ENCODE measurements around the gene TLE5. TPM values are rescaled to one million over a fixed set of nuclear protein-coding genes. Genes with fewer than 3 reads are reported as not detected.

Gene TLE5
- total RNA-seq, 1 experiment from 2014 or later: 170 TPM

DNA sequence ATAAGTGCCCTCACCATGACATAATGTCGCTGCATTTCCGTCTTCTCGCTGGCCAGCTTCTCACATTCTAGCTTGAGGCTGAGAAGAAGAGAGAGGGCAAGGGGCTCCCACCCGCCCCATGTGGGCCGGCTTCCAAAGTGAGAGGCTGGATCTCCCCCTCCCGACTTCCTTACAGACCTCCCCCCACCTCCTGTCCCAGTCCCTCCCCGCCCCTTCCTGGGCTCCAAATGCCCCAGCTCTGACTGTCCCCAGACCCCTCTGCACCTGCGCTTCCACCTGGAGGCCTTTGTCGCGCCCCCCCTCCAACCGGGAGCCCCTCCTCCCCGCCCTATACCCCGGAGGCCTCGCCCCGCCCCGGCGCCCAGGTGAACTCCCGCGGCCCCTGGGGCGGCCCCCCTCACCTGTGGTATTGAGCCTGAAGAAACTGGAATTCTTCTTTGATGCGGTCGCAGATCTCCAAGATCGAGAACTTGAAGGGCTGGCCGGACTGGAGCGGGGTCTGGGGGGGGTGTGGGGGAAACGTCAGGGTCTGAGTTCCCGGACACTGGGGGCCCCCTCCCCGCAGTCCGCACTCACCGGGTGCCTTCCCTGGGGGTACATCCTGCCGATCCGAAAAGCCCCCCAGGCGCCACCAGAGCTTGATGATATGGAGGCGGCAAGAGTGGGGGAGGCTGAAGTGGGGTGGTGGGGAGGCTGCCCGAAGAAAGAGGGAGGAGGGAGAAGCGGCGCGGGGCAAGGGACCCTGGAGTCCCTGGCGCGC is 33.8 kb downstream of the TLE5 start:
- CTCF ChIA-PET: interaction anchor here (0.8 kb wide), 1 partner anchor 15 kb away, joined by 3 read pairs; no protein-coding TSS in a partner anchor
- no peaks in the 10 kb centered on the region for H3K36me3 Mint-ChIP-seq (ENCODE audit: insufficient read depth, unreplicated experiment)
- peak overlapping the region; percentile 30 for H3K4me3 Mint-ChIP-seq (ENCODE audit: low read depth, unreplicated experiment)
- peaks cover 20% of the 10 kb centered on the region for H3K4me1 Mint-ChIP-seq (ENCODE audit: low read depth, unreplicated experiment)
- no peak for DNase-seq
- H3K27ac Mint-ChIP-seq (ENCODE audit: unreplicated experiment): no peak overlapping the region
- peaks cover 53% of the 10 kb centered on the region for H3K27me3 Mint-ChIP-seq (ENCODE audit: unreplicated experiment)
- H3K9me3 Mint-ChIP-seq (ENCODE audit: low read depth, unreplicated experiment): no peaks in the 10 kb centered on the region
- intact Hi-C loops (cut with micrococcal nuclease; ENCODE audit: unreplicated experiment): no loop called here
- no TSS peak for BruUV-seq (replicated peaks)
- TF ChIP-seq, protein P1, sequence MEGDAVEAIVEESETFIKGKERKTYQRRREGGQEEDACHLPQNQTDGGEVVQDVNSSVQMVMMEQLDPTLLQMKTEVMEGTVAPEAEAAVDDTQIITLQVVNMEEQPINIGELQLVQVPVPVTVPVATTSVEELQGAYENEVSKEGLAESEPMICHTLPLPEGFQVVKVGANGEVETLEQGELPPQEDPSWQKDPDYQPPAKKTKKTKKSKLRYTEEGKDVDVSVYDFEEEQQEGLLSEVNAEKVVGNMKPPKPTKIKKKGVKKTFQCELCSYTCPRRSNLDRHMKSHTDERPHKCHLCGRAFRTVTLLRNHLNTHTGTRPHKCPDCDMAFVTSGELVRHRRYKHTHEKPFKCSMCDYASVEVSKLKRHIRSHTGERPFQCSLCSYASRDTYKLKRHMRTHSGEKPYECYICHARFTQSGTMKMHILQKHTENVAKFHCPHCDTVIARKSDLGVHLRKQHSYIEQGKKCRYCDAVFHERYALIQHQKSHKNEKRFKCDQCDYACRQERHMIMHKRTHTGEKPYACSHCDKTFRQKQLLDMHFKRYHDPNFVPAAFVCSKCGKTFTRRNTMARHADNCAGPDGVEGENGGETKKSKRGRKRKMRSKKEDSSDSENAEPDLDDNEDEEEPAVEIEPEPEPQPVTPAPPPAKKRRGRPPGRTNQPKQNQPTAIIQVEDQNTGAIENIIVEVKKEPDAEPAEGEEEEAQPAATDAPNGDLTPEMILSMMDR (IDR thresholded peaks at IDR 0.05; ENCODE audit: unreplicated experiment): no peak

DNA sequence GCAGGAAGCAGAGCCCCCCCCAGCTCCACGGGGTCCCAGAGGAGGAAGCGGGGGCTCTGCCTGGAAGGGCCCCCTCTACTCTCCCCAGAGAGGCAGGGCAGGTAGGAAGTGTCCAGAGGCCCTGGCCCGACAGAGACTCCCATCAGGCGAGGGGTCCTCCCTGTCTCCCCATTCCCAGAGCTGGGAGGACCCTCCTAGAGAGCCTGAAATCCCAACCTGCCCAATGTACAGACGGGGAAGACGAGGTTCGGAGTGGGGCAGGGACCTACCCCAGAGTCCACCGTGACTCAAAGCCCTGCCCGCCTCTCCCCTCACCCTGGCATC is 34.4 kb downstream of the TLE5 start:
- TF ChIP-seq, protein P1 (IDR thresholded peaks at IDR 0.05; ENCODE audit: unreplicated experiment): no peak
- intact Hi-C loops (cut with micrococcal nuclease; ENCODE audit: unreplicated experiment): no loop called here
- no TSS peak for BruUV-seq (replicated peaks)
- Mint-ChIP-seq H3K4me3 (ENCODE audit: low read depth, unreplicated experiment) (no peak overlapping the region), H3K4me1 (ENCODE audit: low read depth, unreplicated experiment) (peaks cover 20% of the 10 kb centered on the region), H3K36me3 (ENCODE audit: insufficient read depth, unreplicated experiment) (no peaks in the 10 kb centered on the region), H3K9me3 (ENCODE audit: low read depth, unreplicated experiment) (no peaks in the 10 kb centered on the region), H3K27me3 (ENCODE audit: unreplicated experiment) (peaks cover 48% of the 10 kb centered on the region), H3K27ac (ENCODE audit: unreplicated experiment) (no peak overlapping the region)
- DNase-seq: no peak
- CTCF ChIA-PET: interaction anchor here (0.8 kb wide), 1 partner anchor 15 kb away, joined by 3 read pairs; no protein-coding TSS in a partner anchor

DNA sequence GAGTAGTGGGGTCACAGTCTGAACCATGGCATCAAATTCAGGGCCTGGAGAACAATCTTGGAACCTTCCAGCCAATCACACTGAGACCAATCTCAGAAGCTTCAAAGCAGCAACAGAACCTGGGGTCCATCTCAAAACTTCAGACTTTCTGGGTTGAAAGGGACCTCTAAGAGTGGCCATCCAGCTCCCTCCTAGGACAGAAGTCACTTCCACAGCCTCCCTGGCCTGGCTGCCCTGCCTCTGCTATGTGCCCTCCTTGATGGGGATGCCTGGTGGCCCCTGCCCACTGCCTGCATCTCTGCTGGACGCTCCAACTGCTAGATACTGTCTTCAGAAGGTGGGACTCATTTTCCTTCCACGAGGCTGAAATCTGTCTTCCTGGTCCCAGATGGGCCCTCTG is 35.0 kb downstream of the TLE5 start:
- H3K27ac Mint-ChIP-seq (ENCODE audit: unreplicated experiment): no peak overlapping the region
- H3K4me3 Mint-ChIP-seq (ENCODE audit: low read depth, unreplicated experiment): no peak overlapping the region
- CTCF ChIA-PET: no interaction called here
- H3K27me3 Mint-ChIP-seq (ENCODE audit: unreplicated experiment): peaks cover 41% of the 10 kb centered on the region
- H3K9me3 Mint-ChIP-seq (ENCODE audit: low read depth, unreplicated experiment): no peaks in the 10 kb centered on the region
- peaks cover 20% of the 10 kb centered on the region for H3K4me1 Mint-ChIP-seq (ENCODE audit: low read depth, unreplicated experiment)
- no peaks in the 10 kb centered on the region for H3K36me3 Mint-ChIP-seq (ENCODE audit: insufficient read depth, unreplicated experiment)
- no peak for DNase-seq
- BruUV-seq (replicated peaks): no TSS peak
- TF ChIP-seq, protein P1 (IDR thresholded peaks at IDR 0.05; ENCODE audit: unreplicated experiment): no peak
- intact Hi-C loops (cut with micrococcal nuclease; ENCODE audit: unreplicated experiment): no loop called here

DNA sequence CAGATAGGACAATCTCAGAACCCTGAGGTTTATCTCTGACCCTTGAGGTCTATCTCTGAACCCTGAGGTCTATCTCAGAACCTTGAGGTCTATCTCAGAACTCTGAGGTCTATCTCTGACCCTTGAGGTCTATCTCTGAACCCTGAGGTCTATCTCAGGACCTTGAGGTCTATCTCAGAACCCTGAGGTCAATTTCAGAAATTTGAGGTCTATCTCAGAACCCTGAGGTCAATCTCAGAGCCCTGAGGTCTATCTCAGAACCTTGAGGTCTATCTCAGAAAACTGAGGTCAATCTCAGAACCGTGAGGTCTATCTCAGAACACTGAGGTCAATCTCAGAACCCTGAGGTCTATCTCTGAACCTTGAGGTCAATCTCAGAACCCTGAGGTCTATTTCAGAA is 35.5 kb downstream of the TLE5 start:
- Mint-ChIP-seq H3K4me1 (ENCODE audit: low read depth, unreplicated experiment) (peaks cover 18% of the 10 kb centered on the region), H3K27me3 (ENCODE audit: unreplicated experiment) (peaks cover 36% of the 10 kb centered on the region), H3K4me3 (ENCODE audit: low read depth, unreplicated experiment) (no peak overlapping the region), H3K36me3 (ENCODE audit: insufficient read depth, unreplicated experiment) (no peaks in the 10 kb centered on the region), H3K9me3 (ENCODE audit: low read depth, unreplicated experiment) (no peaks in the 10 kb centered on the region), H3K27ac (ENCODE audit: unreplicated experiment) (no peak overlapping the region)
- DNase-seq: no peak
- TF ChIP-seq, protein P1 (IDR thresholded peaks at IDR 0.05; ENCODE audit: unreplicated experiment): no peak
- CTCF ChIA-PET: no interaction called here
- intact Hi-C loops (cut with micrococcal nuclease; ENCODE audit: unreplicated experiment): no loop called here
- no TSS peak for BruUV-seq (replicated peaks)
